Skeletal muscle tissue (tissue), 4 donors: ENCODE data around the gene CYTH1. TPM values are rescaled to one million over a fixed set of nuclear protein-coding genes. Genes with fewer than 3 reads are reported as not detected.
A peak's percentile ranks its signal among the peaks of the same experiment; 100 is the strongest.

Source experiments
- H3K27ac ChIP-seq: one replicate; pipeline ENCODE4 v1.7.0; 2013; ENCODE audit warnings: mild to moderate bottlenecking, low read depth, low read length, inconsistent platforms
- H3K27me3 ChIP-seq, 3 donors: one replicate each; pipeline ENCODE4 v1.7.0; 2013; ENCODE audit warnings: low read length in 3 of 3; ENCODE audit not compliant: control insufficient read depth in 3 of 3, insufficient read depth in 3 of 3
- H3K36me3 ChIP-seq, 3 donors: one replicate each; pipeline ENCODE4 v1.7.0; 2013; ENCODE audit warnings: low read length in 3 of 3; ENCODE audit not compliant: control insufficient read depth in 3 of 3, insufficient read depth in 3 of 3
- H3K4me1 ChIP-seq, 3 donors: one replicate each; pipeline ENCODE4 v1.7.0; 2013; ENCODE audit warnings: low read length in 3 of 3, mild to moderate bottlenecking in 3 of 3; ENCODE audit not compliant: control insufficient read depth in 3 of 3, insufficient read depth in 3 of 3
- H3K4me3 ChIP-seq, 3 donors: one replicate each; pipeline ENCODE4 v1.7.0; 2013; ENCODE audit warnings: low read length in 3 of 3
- H3K9ac ChIP-seq, 3 donors: one replicate each; pipeline ENCODE4 v1.7.0; 2013; ENCODE audit warnings: low read length in 3 of 3, mild to moderate bottlenecking in 3 of 3, moderate library complexity in 2 of 3, low read depth in 1 of 3
- H3K9me3 ChIP-seq, 3 donors: one replicate each; pipeline ENCODE4 v1.7.0; 2013; ENCODE audit warnings: low read length in 3 of 3; ENCODE audit not compliant: control insufficient read depth in 3 of 3
- total RNA-seq: library from RNA; depleted of rRNA; stranded (reverse); fragments of >200 nt; gene quantifications from one replicate; pipeline ENCODE4 v1.2.3, GENCODE V29; 2014
- donor health status: Osteomylitis.

Gene CYTH1
- total RNA-seq, 1 donor from 2014 or later: 17.7 TPM

GRCh38 chr17:78808163-78808562 is 26.1 kb upstream of the CYTH1 start:
- Histone ChIP-seq H3K9ac (no peak overlapping the region), H3K27me3 (no peaks in the 10 kb centered on the region), H3K4me3 (no peak overlapping the region), H3K9me3 (no peaks in the 10 kb centered on the region), H3K36me3 (peaks cover 61 to 76% (median 75%) of the 10 kb centered on the region in 3 donors), H3K4me1 (peaks cover 4 to 7% (median 4%) of the 10 kb centered on the region in 3 donors), H3K27ac (no peak overlapping the region)

- Histone ChIP-seq H3K9me3 (no peaks in the 10 kb centered on the region), H3K4me3 (no peak overlapping the region), H3K27me3 (no peaks in the 10 kb centered on the region), H3K9ac (no peak overlapping the region), H3K27ac (peak overlapping the region; percentile 38), H3K36me3 (peaks cover 56 to 74% (median 73%) of the 10 kb centered on the region in 3 donors), H3K4me1 (peaks cover 0 to 4% (median 2%) of the 10 kb centered on the region in 3 donors)
Observed at GRCh38 chr17:78806451-78806850, 24.4 kb upstream of the CYTH1 start.

- no peak overlapping the region for H3K4me3 ChIP-seq
- peak overlapping the region; percentile 61 for H3K27ac ChIP-seq
- H3K9me3 ChIP-seq: no peaks in the 10 kb centered on the region
- H3K27me3 ChIP-seq: no peaks in the 10 kb centered on the region
- peaks cover 0 to 4% (median 2%) of the 10 kb centered on the region in 3 donors for H3K4me1 ChIP-seq
- peaks cover 53 to 66% (median 63%) of the 10 kb centered on the region in 3 donors for H3K36me3 ChIP-seq
- no peak overlapping the region for H3K9ac ChIP-seq
Observed at GRCh38 chr17:78805301-78805700, 23.2 kb upstream of the CYTH1 start.

- H3K27ac ChIP-seq: peak overlapping the region; percentile 61
- no peaks in the 10 kb centered on the region for H3K9me3 ChIP-seq
- H3K9ac ChIP-seq: no peak overlapping the region
- peaks cover 0 to 4% (median 4%) of the 10 kb centered on the region in 3 donors for H3K4me1 ChIP-seq
- H3K36me3 ChIP-seq: peaks cover 52 to 62% (median 61%) of the 10 kb centered on the region in 3 donors
- H3K27me3 ChIP-seq: no peaks in the 10 kb centered on the region
- no peak overlapping the region for H3K4me3 ChIP-seq
Observed at GRCh38 chr17:78804777-78805176, 22.7 kb upstream of the CYTH1 start.

- Histone ChIP-seq H3K36me3 (peaks cover 54 to 65% (median 62%) of the 10 kb centered on the region in 3 donors), H3K4me3 (peak overlapping the region in 1 of 3 donors; percentile 1), H3K27ac (no peak overlapping the region), H3K9ac (no peak overlapping the region), H3K9me3 (no peaks in the 10 kb centered on the region), H3K4me1 (peaks cover 0 to 16% (median 10%) of the 10 kb centered on the region in 3 donors), H3K27me3 (no peaks in the 10 kb centered on the region)
Observed at GRCh38 chr17:78803186-78803845, 21.2 kb upstream of the CYTH1 start.

- Histone ChIP-seq H3K27ac (no peak overlapping the region), H3K9ac (no peak overlapping the region), H3K27me3 (no peaks in the 10 kb centered on the region), H3K9me3 (no peaks in the 10 kb centered on the region), H3K36me3 (peaks cover 61 to 68% (median 62%) of the 10 kb centered on the region in 3 donors), H3K4me1 (peaks cover 4 to 24% (median 16%) of the 10 kb centered on the region in 3 donors), H3K4me3 (no peak overlapping the region)
Observed at GRCh38 chr17:78802459-78802858, 20.4 kb upstream of the CYTH1 start.

- no peaks in the 10 kb centered on the region for H3K9me3 ChIP-seq
- H3K36me3 ChIP-seq: peaks cover 61 to 68% (median 62%) of the 10 kb centered on the region in 3 donors
- peaks cover 9 to 29% (median 21%) of the 10 kb centered on the region in 3 donors for H3K4me1 ChIP-seq
Observed at GRCh38 chr17:78802008-78802407, 19.9 kb upstream of the CYTH1 start.

GRCh38 chr17:78800132-78800931 is 18.3 kb upstream of the CYTH1 start:
- Histone ChIP-seq H3K9ac (peak overlapping the region in 1 of 3 donors; percentile 47), H3K4me3 (no peak overlapping the region), H3K9me3 (no peaks in the 10 kb centered on the region), H3K36me3 (peaks cover 51 to 66% (median 65%) of the 10 kb centered on the region in 3 donors), H3K4me1 (peaks cover 12 to 39% (median 35%) of the 10 kb centered on the region in 3 donors), H3K27ac (no peak overlapping the region), H3K27me3 (no peaks in the 10 kb centered on the region)

More at GRCh38 chr17:78802008-78802407, 19.9 kb upstream of the CYTH1 start:
- Histone ChIP-seq H3K4me3 (no peak overlapping the region), H3K27ac (no peak overlapping the region), H3K27me3 (no peaks in the 10 kb centered on the region), H3K9ac (no peak overlapping the region)

GRCh38 chr17:78798695-78799559 is 16.9 kb upstream of the CYTH1 start:
- Histone ChIP-seq H3K4me3 (no peak overlapping the region), H3K27me3 (no peaks in the 10 kb centered on the region), H3K4me1 (peaks cover 19 to 53% (median 45%) of the 10 kb centered on the region in 3 donors), H3K9ac (no peak overlapping the region), H3K27ac (no peak overlapping the region), H3K9me3 (no peaks in the 10 kb centered on the region), H3K36me3 (peaks cover 50 to 67% (median 64%) of the 10 kb centered on the region in 3 donors)
